ENCODE measurements around the gene ZNF691. TPM values are rescaled to one million over a fixed set of nuclear protein-coding genes. Genes with fewer than 3 reads are reported as not detected.

The ZNF691 gene
- total RNA-seq, 6 donors from 2014 or later = 7.0 to 17.8 (median 9.4) TPM

DNA sequence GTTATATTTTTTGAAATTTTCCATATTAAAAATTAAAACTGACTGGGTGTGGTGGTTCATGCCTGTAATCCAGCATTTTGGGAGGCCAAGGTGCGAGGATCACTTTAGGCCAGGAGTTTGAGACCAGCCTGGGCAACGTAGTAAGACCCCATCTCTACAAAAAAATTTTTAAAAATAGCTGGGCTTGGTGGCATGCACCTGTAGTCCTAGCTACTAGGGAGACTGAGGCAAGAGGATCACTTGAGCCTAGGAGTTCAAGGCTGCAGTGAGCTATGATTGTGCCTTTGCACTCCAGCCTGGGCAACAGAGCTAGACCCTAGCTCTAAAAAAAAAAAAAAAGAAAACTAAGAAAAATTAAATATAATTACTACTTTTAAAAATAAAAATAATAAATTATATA is 24.7 kb upstream of the ZNF691 start:
- no peaks in the 10 kb centered on the region for H3K27me3 ChIP-seq
- 100% methylated on average over 2 of the region's 2 CpGs for WGBS, 2 donors
- H3K27ac ChIP-seq = no peak overlapping the region
- peaks cover 14 to 21% (median 17%) of the 10 kb centered on the region in 4 donors for H3K4me1 ChIP-seq
- H3K4me3 ChIP-seq = no peak overlapping the region
- H3K36me3 ChIP-seq = no peaks in the 10 kb centered on the region
- no peaks in the 10 kb centered on the region for H3K9me3 ChIP-seq
- ATAC-seq (ENCODE audit: low FRiP score in 2 of 2) (no peak), DNase-seq (no peak)
- TF ChIP-seq POLR2AphosphoS5 (IDR thresholded peaks at IDR 0.05) (no peak), POLR2A (IDR thresholded peaks at IDR 0.05) (no peak), EP300 (IDR thresholded peaks at IDR 0.05) (no peak), CTCF (IDR thresholded peaks at IDR 0.05) (no peak)

- Histone ChIP-seq H3K4me3 (no peak overlapping the region), H3K9me3 (no peaks in the 10 kb centered on the region), H3K4me1 (peaks cover 10 to 15% (median 11%) of the 10 kb centered on the region in 4 donors), H3K36me3 (no peaks in the 10 kb centered on the region), H3K27me3 (no peaks in the 10 kb centered on the region), H3K27ac (no peak overlapping the region)
- no peak for ATAC-seq (ENCODE audit: low FRiP score in 2 of 2)
- no peak for DNase-seq
- no peak for TF ChIP-seq POLR2A (IDR thresholded peaks at IDR 0.05)
- no peak for TF ChIP-seq CTCF (IDR thresholded peaks at IDR 0.05)
- no peak for TF ChIP-seq EP300 (IDR thresholded peaks at IDR 0.05)
- no peak for TF ChIP-seq POLR2AphosphoS5 (IDR thresholded peaks at IDR 0.05)
- WGBS, 2 donors = 65 to 68% methylated on average over 2 of the region's 2 CpGs
Observed at GRCh38 chr1:42822800-42823392, 23.5 kb upstream of the ZNF691 start.

- Histone ChIP-seq H3K27ac (no peak overlapping the region), H3K9me3 (no peaks in the 10 kb centered on the region), H3K36me3 (peaks cover 0 to 4% (median 1%) of the 10 kb centered on the region in 4 donors), H3K4me1 (peaks cover 4 to 12% (median 7%) of the 10 kb centered on the region in 4 donors), H3K4me3 (no peak overlapping the region), H3K27me3 (no peaks in the 10 kb centered on the region)
- no peak for DNase-seq
- WGBS, 2 donors = 92 to 95% methylated on average over 4 of the region's 4 CpGs
- ATAC-seq (ENCODE audit: low FRiP score in 2 of 2) = no peak
- no peak for TF ChIP-seq EP300 (IDR thresholded peaks at IDR 0.05)
- TF ChIP-seq POLR2AphosphoS5 (IDR thresholded peaks at IDR 0.05) = no peak
- TF ChIP-seq CTCF (IDR thresholded peaks at IDR 0.05) = no peak
- no peak for TF ChIP-seq POLR2A (IDR thresholded peaks at IDR 0.05)
Observed at GRCh38 chr1:42824481-42825035, 21.9 kb upstream of the ZNF691 start.

DNA sequence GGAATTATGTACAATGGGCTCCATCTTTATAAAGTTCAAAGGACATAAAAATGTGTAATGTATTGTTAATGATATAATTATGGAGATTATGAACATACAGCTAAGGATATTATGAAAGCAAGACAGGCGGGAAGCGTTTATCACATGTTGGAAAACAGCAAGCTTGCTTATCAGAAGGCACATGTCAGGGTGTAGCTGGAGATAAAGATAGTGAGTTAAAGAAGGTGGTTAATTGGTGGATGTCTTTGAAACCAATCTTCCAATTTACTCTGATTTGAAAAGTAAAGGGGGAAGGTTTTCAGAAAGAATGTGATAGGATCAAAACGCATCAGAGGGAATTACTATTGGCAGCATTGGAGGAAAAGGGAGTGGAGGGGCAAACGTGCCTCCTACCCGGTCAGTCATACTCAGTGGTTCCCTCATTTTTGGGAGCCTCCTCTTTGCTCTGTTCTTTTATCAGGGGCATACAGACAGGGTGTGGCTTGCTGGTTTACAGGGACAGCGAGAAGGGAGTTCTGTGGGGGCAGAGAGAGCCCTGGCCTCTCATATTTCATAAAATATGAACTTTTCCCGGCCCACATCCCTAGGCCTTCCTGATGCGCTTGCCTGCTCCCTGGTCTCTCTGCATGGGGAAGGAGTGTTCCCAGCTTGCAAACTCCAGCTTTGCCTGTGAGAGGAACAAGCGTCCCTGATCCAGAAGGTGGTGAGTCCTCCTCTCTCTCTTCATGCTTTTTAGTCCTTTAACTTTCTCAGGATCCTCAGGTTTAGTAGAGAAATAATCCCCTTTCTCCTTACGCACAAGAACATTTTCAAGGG is 21.2 kb upstream of the ZNF691 start:
- H3K36me3 ChIP-seq = peaks cover 0 to 6% (median 5%) of the 10 kb centered on the region in 4 donors
- DNase-seq (no peak), ATAC-seq (ENCODE audit: low FRiP score in 2 of 2) (no peak)
- WGBS, 2 donors = 82 to 90% methylated on average over 10 of the region's 10 CpGs
- H3K27me3 ChIP-seq = no peaks in the 10 kb centered on the region
- H3K9me3 ChIP-seq = no peaks in the 10 kb centered on the region
- no peak overlapping the region for H3K27ac ChIP-seq
- peaks cover 4 to 12% (median 7%) of the 10 kb centered on the region in 4 donors for H3K4me1 ChIP-seq
- no peak for TF ChIP-seq POLR2A (IDR thresholded peaks at IDR 0.05)
- TF ChIP-seq CTCF (IDR thresholded peaks at IDR 0.05) = no peak
- no peak for TF ChIP-seq POLR2AphosphoS5 (IDR thresholded peaks at IDR 0.05)
- H3K4me3 ChIP-seq = no peak overlapping the region
